Kidney (tissue), 22 donors: ENCODE data around the gene RASGRP1. TPM values are rescaled to one million over a fixed set of nuclear protein-coding genes. Genes with fewer than 3 reads are reported as not detected.
A peak's percentile ranks its signal among the peaks of the same experiment; 100 is the strongest.

Source experiments
- DNase-seq, 5 donors: peaks; one replicate each; pipeline ENCODE4 v3.0.0-alpha.2; 2013 to 2020
- FAIRE-seq: peaks from 2 replicates; lab custom pipeline; 2012; peaks lifted over from hg19 to GRCh38; lab: Jason Lieb, UNC
- H3K27ac ChIP-seq, 2 donors: one replicate each; pipeline ENCODE4 v1.7.0; 2013; ENCODE audit warnings: low read depth in 2 of 2, low read length in 2 of 2, inconsistent platforms in 1 of 2
- H3K27me3 ChIP-seq: one replicate; pipeline ENCODE4 v1.7.1; 2013; ENCODE audit warnings: low read length, inconsistent platforms; ENCODE audit not compliant: control insufficient read depth, insufficient read depth
- H3K36me3 ChIP-seq, 3 donors: one replicate each; pipeline versions ENCODE4 v1.7.0 to v1.7.1; 2013; ENCODE audit warnings: low read length in 3 of 3, control low read depth in 1 of 3, inconsistent platforms in 1 of 3; ENCODE audit not compliant: insufficient read depth in 3 of 3, control insufficient read depth in 2 of 3
- H3K4me1 ChIP-seq, 3 donors: one replicate each; pipeline versions ENCODE4 v1.7.0 to v1.7.1; 2013; ENCODE audit warnings: low read length in 3 of 3, inconsistent platforms in 1 of 3, low read depth in 1 of 3; ENCODE audit not compliant: control insufficient read depth in 2 of 3, insufficient read depth in 2 of 3
- H3K4me3 ChIP-seq, 3 donors: one replicate each; pipeline versions ENCODE4 v1.7.0 to v1.8.1; 2013; ENCODE audit warnings: low read length in 3 of 3, control low read depth in 1 of 3, inconsistent platforms in 1 of 3
- H3K9ac ChIP-seq, 3 donors: one replicate each; pipeline versions ENCODE4 v1.7.0 to v1.7.1; 2013; ENCODE audit warnings: low read length in 3 of 3, control low read depth in 1 of 3, inconsistent platforms in 1 of 3
- H3K9me3 ChIP-seq, 3 donors: one replicate each; pipeline versions ENCODE4 v1.7.0 to v1.7.1; 2013; ENCODE audit warnings: low read length in 3 of 3, control low read depth in 1 of 3, inconsistent platforms in 1 of 3; ENCODE audit not compliant: control insufficient read depth in 2 of 3, insufficient read depth in 1 of 3
- intact Hi-C: fragments of 100-400 bp; cut with DNase I; formaldehyde crosslinking; loops from one replicate; pipeline ENCODE4 v1.11.1; 2022
- long read RNA-seq, 10 donors: library from polyadenylated mRNA in 1 of 10; unstranded in 1 of 10; transcript quantifications; one replicate each; pipeline ENCODE4 v2.0.0 and lab custom pipeline, GENCODE V29; 2021 to 2026
- polyA plus RNA-seq: library from polyadenylated mRNA; stranded (reverse); fragments of 350-450 nt; fragmentation: Illumina TruSeq; extraction: RNeasy Lipid Tissue Mini Kit (QIAGEN cat#74804); gene quantifications from one replicate; pipeline ENCODE4 v1.2.3, GENCODE V29; 2014; ENCODE audit warnings: low read depth, low replicate concordance; ENCODE audit not compliant: insufficient read depth
- total RNA-seq: library from RNA; stranded (reverse); fragmentation: NEBNext Ultra II Directional; extraction: Animal tissue kit (Norgen Biotek cat#: 25700); gene quantifications from one replicate; pipeline ENCODE4 v1.2.1, GENCODE V29; 2021
- TF ChIP-seq, protein P1 (sequence below): IDR thresholded peaks from 3 replicates; pipeline ENCODE4 v1.5.1; 2012; ENCODE audit warnings: mild to moderate bottlenecking, moderate library complexity, borderline replicate concordance; ENCODE audit not compliant: insufficient read depth; ENCODE audit errors: extremely low read depth
- donor health status: control.
- donor health status: control.
- donor health status: control.
- donor health status: control.
- donor health status: control.
- donor health status: DM: yes; HTN: yes; CAD: no.
- donor health status: Normal renal cell carcinoma (clear cell type).

Gene RASGRP1
- total RNA-seq (12.5 TPM), polyA plus RNA-seq (3.4 TPM)
- long read RNA-seq, donor 1, result 0 reads
- long read RNA-seq, donor 2, full-length matches to known transcripts, result 1 of 1 reads
- long read RNA-seq, donor 2, partial matches to known transcripts, result 0 of 1 reads
- long read RNA-seq, donor 2, other reads (novel, unspliced or antisense), result 0 of 1 reads
- long read RNA-seq, donor 3, full-length matches to known transcripts, result 1 of 1 reads
- long read RNA-seq, donor 3, partial matches to known transcripts, result 0 of 1 reads
- long read RNA-seq, donor 3, other reads (novel, unspliced or antisense), result 0 of 1 reads
- long read RNA-seq, donor 4, result 0 reads
- long read RNA-seq, donor 5, result 0 reads
- long read RNA-seq, donor 6, result 0 reads
- long read RNA-seq, donor 7, full-length matches to known transcripts, result 4 of 7 reads
- long read RNA-seq, donor 7, partial matches to known transcripts, result 1 of 7 reads
- long read RNA-seq, donor 7, other reads (novel, unspliced or antisense), result 2 of 7 reads
- long read RNA-seq, donor 8, full-length matches to known transcripts, result 1 of 1 reads
- long read RNA-seq, donor 8, partial matches to known transcripts, result 0 of 1 reads
- long read RNA-seq, donor 8, other reads (novel, unspliced or antisense), result 0 of 1 reads
- long read RNA-seq, donor 9, full-length matches to known transcripts, result 1 of 1 reads
- long read RNA-seq, donor 9, partial matches to known transcripts, result 0 of 1 reads
- long read RNA-seq, donor 9, other reads (novel, unspliced or antisense), result 0 of 1 reads
- long read RNA-seq, donor 10, full-length matches to known transcripts, result 1 of 1 reads
- long read RNA-seq, donor 10, partial matches to known transcripts, result 0 of 1 reads
- long read RNA-seq, donor 10, other reads (novel, unspliced or antisense), result 0 of 1 reads

DNA sequence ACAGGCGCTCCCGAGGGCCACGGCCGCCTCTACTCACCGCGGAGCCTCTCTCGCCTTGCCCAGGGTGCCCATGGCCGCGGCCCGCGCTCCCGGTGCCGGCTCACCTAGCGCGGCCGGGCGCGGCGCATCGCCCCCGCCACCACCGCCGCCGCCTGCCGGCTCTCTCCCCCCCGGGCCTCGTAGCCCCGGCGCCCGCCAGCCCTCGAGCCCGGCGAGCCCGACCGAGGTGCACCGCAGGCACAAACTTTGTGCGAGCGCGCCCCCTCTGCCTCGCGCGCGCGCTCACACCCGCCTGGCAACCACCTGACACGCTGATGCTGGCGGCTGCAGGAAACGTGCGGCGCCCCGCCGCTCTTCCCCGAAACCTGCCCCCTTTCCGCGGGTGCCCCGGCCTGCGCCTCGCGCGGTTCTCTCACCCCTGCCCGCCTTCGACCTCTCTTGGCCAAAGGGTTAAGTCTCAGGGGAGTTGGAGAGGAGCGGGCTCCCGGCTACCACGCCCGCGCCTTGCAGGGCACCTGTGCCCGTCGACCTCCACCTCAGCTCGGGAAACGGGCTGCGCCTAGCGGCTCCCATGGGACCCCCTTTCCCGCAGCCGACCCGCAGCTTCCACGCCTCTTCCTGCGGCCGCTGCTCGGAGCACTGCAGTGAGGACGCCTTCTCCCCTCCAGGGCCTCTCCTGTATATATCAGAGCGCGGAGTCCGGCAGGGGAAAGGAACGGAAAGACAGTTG is at the start of gene RASGRP1:
Gene RASGRP1 (minus strand): TSS at position 258 of the 730 bp plus-strand sequence. CDS start 186 bp downstream, at position 72.
- DNase-seq, result peak; percentile 81 to 90 (median 85)
- H3K4me1 ChIP-seq, result peaks cover 0 to 7% (median 6%) of the 10 kb centered on the region in 3 donors
- no peak for FAIRE-seq
- H3K27ac ChIP-seq, result peak within 1 kb of the TSS; percentile 48 to 53
- TF ChIP-seq, protein P1, sequence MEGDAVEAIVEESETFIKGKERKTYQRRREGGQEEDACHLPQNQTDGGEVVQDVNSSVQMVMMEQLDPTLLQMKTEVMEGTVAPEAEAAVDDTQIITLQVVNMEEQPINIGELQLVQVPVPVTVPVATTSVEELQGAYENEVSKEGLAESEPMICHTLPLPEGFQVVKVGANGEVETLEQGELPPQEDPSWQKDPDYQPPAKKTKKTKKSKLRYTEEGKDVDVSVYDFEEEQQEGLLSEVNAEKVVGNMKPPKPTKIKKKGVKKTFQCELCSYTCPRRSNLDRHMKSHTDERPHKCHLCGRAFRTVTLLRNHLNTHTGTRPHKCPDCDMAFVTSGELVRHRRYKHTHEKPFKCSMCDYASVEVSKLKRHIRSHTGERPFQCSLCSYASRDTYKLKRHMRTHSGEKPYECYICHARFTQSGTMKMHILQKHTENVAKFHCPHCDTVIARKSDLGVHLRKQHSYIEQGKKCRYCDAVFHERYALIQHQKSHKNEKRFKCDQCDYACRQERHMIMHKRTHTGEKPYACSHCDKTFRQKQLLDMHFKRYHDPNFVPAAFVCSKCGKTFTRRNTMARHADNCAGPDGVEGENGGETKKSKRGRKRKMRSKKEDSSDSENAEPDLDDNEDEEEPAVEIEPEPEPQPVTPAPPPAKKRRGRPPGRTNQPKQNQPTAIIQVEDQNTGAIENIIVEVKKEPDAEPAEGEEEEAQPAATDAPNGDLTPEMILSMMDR, result peak; percentile 38
- H3K27me3 ChIP-seq, result no peaks in the 10 kb centered on the region
- no peaks in the 10 kb centered on the region for H3K9me3 ChIP-seq
- no peaks in the 10 kb centered on the region for H3K36me3 ChIP-seq
- peak within 1 kb of the TSS in 2 of 3 donors; percentile 54 to 57 for H3K4me3 ChIP-seq
- H3K9ac ChIP-seq, result peak within 1 kb of the TSS in 1 of 3 donors; percentile 7
- intact Hi-C loops, result no loop called here

DNA sequence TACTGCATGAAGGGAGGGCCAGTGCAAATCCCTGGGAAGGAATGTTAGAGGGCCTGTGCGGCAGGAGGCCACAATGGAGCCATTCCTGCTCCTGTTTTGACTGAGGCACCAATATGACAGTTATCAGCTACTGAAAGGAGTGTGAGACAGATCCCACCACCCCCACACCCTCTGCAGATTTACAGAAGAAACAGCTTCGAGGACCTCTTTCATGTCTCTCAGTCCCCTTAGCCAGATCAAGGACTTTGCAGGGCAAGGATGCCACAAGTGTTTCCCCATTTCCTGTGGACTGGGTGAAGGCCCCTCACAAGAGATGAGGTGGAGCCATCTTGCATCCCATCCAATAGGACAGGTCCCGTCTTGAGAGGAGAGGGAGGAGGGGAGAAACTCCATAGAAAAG is 48.5 kb upstream of the RASGRP1 start:
- Histone ChIP-seq H3K36me3 (no peaks in the 10 kb centered on the region), H3K27me3 (no peaks in the 10 kb centered on the region), H3K9ac (no peak overlapping the region), H3K9me3 (no peaks in the 10 kb centered on the region), H3K4me1 (no peaks in the 10 kb centered on the region), H3K27ac (no peak overlapping the region), H3K4me3 (no peak overlapping the region)
- intact Hi-C loops, result no loop called here
- DNase-seq, result no peak
- TF ChIP-seq, protein P1, result no peak
- FAIRE-seq, result no peak

DNA sequence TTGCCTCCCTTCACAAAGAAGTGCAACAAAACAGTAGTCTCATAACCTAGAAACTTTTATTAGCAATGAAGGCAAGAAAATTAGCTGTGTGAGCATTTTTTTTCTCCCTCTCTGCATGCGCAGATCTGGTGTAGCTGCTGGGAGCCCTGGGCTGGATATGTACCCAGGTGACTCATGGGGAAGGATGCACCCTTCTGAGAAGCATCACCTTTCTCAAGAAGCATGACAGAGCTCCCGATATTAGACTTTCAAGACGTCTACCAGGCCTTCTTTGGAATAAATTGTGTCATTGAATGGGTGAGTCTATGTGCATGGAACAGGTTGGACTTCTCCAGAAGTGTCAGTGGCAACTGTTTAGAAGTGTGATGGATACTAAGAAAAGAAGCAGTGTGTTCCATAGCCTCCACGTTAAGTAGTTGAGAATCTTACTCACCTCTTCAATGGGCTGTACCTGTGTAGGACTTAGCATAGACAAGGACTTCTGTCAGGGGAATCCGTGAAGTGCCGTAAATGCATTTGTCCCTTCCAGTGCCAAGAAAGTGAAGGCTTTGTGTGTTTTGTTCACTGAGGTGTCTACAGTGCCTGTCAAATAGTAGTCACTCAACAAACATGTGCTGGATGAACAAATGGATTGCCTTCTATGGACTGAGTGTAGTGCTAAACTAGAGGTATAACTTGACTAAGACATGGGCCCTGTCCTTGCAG is 47.7 kb upstream of the RASGRP1 start:
- Histone ChIP-seq H3K27me3 (no peaks in the 10 kb centered on the region), H3K4me3 (no peak overlapping the region), H3K9me3 (no peaks in the 10 kb centered on the region), H3K9ac (no peak overlapping the region), H3K27ac (no peak overlapping the region), H3K36me3 (no peaks in the 10 kb centered on the region), H3K4me1 (no peaks in the 10 kb centered on the region)
- TF ChIP-seq, protein P1, result no peak
- FAIRE-seq (no peak), DNase-seq (no peak)
- intact Hi-C loops, result no loop called here
